ENCODE measurements around the gene TACSTD2.
A peak's percentile ranks its signal among the peaks of the same experiment; 100 is the strongest.
"Not testable (repeated sequence)": the region's sequence is repeated elsewhere in the genome, so short reads cannot be mapped to it uniquely, and the experiment has no call there.

The TACSTD2 gene

GRCh38 chr1:58566339-58566738 is 10.7 kb downstream of the TACSTD2 start:
- Histone ChIP-seq H3K4me1 (ENCODE audit: control insufficient read depth, insufficient read depth, low read length) (no peaks in the 10 kb centered on the region; the same call in 1 of the 2 replicates), H3K36me3 (ENCODE audit: control insufficient read depth, insufficient read depth, low read length) (no peaks in the 10 kb centered on the region), H3K27me3 (ENCODE audit: control insufficient read depth, insufficient read depth, low read length) (no peaks in the 10 kb centered on the region)

DNA sequence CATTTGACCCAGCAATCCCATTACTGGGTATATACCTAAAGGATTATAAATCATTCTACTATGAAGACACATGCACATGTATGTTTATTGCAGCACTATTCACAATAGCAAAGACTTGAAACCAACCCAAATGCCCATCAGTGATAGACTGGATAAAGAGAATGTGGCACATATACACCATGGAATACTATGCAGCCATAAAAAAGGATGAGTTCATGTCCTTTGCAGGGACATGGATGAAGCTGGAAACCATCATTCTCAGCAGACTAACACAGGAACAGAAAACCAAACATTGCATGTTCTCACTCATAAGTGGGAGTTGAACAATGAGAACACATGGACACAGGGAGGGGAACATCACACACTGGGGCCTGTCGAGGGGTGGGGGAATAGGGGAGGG is 13.3 kb downstream of the TACSTD2 start:
- H3K36me3 ChIP-seq (ENCODE audit: control insufficient read depth, insufficient read depth, low read length); H3K4me3 ChIP-seq (ENCODE audit: low read depth, low read length); H3K27me3 ChIP-seq (ENCODE audit: control insufficient read depth, insufficient read depth, low read length); H3K9me3 ChIP-seq (ENCODE audit: control insufficient read depth, insufficient read depth, low read length); H3K9ac ChIP-seq (ENCODE audit: low read depth, low read length); H3K27ac ChIP-seq (ENCODE audit: low read depth, low read length); H3K4me1 ChIP-seq (ENCODE audit: control insufficient read depth, insufficient read depth, low read length): not testable (repeated sequence)

More at GRCh38 chr1:58566339-58566738, 10.7 kb downstream of the TACSTD2 start:
- H3K4me3 ChIP-seq (ENCODE audit: low read depth, low read length) = no peak overlapping the region
- H3K9me3 ChIP-seq (ENCODE audit: control insufficient read depth, insufficient read depth, low read length) = no peaks in the 10 kb centered on the region
- H3K27ac ChIP-seq (ENCODE audit: low read depth, low read length) = no peak overlapping the region
- H3K9ac ChIP-seq (ENCODE audit: low read depth, low read length) = no peak overlapping the region

- H3K9ac ChIP-seq (ENCODE audit: low read depth, low read length) = no peak overlapping the region
Observed at GRCh38 chr1:58561633-58562032, 15.4 kb downstream of the TACSTD2 start.

GRCh38 chr1:58555393-58555792 is 21.7 kb downstream of the TACSTD2 start:
- no peaks in the 10 kb centered on the region for H3K9me3 ChIP-seq (ENCODE audit: control insufficient read depth, insufficient read depth, low read length)
- H3K36me3 ChIP-seq (ENCODE audit: control insufficient read depth, insufficient read depth, low read length) = no peaks in the 10 kb centered on the region
- H3K9ac ChIP-seq (ENCODE audit: low read depth, low read length) = no peak overlapping the region
- H3K4me1 ChIP-seq (ENCODE audit: control insufficient read depth, insufficient read depth, low read length) = no peaks in the 10 kb centered on the region
- no peaks in the 10 kb centered on the region for H3K27me3 ChIP-seq (ENCODE audit: control insufficient read depth, insufficient read depth, low read length)
- H3K4me3 ChIP-seq (ENCODE audit: low read depth, low read length) = no peak overlapping the region
- H3K27ac ChIP-seq (ENCODE audit: low read depth, low read length) = no peak overlapping the region

More at GRCh38 chr1:58561633-58562032, 15.4 kb downstream of the TACSTD2 start:
- H3K27me3 ChIP-seq (ENCODE audit: control insufficient read depth, insufficient read depth, low read length) = no peaks in the 10 kb centered on the region
- no peaks in the 10 kb centered on the region for H3K36me3 ChIP-seq (ENCODE audit: control insufficient read depth, insufficient read depth, low read length)
- no peaks in the 10 kb centered on the region for H3K4me1 ChIP-seq (ENCODE audit: control insufficient read depth, insufficient read depth, low read length)
- no peaks in the 10 kb centered on the region for H3K9me3 ChIP-seq (ENCODE audit: control insufficient read depth, insufficient read depth, low read length)
- no peak overlapping the region for H3K27ac ChIP-seq (ENCODE audit: low read depth, low read length)
- no peak overlapping the region for H3K4me3 ChIP-seq (ENCODE audit: low read depth, low read length)

DNA sequence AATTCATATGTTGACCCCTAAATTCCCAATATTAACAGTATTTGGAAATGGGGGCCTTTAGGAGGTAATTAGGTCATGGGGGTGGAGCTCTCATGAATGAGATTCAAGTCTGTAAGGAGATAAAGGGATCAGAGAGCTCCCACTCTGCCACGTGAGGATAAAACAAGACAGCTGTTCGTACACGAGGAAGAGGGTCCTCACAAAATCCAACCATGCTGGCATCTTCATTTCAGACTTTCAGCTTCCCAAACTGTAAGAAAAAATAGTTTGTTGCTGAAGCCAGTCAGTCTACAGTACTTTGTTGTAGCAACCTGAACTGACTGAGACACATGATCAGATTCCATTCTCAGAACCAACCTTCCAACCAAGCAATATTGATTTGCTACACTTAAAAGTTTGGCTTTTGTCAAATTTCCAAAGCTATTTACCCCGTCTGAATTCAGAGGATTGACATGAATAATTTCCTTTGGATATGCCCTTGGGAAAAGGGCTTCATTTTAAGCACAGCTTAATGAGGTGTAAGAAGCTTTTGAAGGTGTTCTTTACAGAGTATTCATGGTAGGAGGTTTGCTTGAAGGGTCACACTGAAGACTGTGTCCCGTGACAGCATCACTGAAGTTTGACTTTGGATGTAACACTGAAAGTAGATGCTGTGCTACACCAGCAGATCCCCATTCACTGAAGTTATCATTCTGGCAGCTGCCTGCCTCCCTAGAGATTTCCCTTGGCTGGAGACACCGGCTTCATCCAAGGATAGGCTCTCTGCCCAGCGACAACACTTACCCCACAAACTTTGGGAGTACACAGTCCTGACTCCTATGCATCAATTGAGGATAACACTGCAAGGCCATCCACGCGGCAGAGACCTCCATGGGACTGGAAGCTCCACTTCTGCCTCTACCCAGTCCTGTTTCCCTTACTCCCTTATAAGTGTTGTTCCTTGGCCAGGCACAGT is 25.6 kb downstream of the TACSTD2 start:
- H3K9ac ChIP-seq (ENCODE audit: low read depth, low read length) = no peak overlapping the region
- no peaks in the 10 kb centered on the region for H3K27me3 ChIP-seq (ENCODE audit: control insufficient read depth, insufficient read depth, low read length)
- no peaks in the 10 kb centered on the region for H3K9me3 ChIP-seq (ENCODE audit: control insufficient read depth, insufficient read depth, low read length)
- no peak overlapping the region for H3K4me3 ChIP-seq (ENCODE audit: low read depth, low read length)
- no peak overlapping the region for H3K27ac ChIP-seq (ENCODE audit: low read depth, low read length)
- H3K36me3 ChIP-seq (ENCODE audit: control insufficient read depth, insufficient read depth, low read length) = no peaks in the 10 kb centered on the region
- no peaks in the 10 kb centered on the region for H3K4me1 ChIP-seq (ENCODE audit: control insufficient read depth, insufficient read depth, low read length)

GRCh38 chr1:58549291-58549690 is 27.8 kb downstream of the TACSTD2 start:
- H3K9me3 ChIP-seq (ENCODE audit: control insufficient read depth, insufficient read depth, low read length); H3K4me3 ChIP-seq (ENCODE audit: low read depth, low read length); H3K27ac ChIP-seq (ENCODE audit: low read depth, low read length); H3K27me3 ChIP-seq (ENCODE audit: control insufficient read depth, insufficient read depth, low read length); H3K9ac ChIP-seq (ENCODE audit: low read depth, low read length); H3K36me3 ChIP-seq (ENCODE audit: control insufficient read depth, insufficient read depth, low read length): not testable (repeated sequence)
- peaks cover 10% of the 10 kb centered on the region; the same call in 1 of the 2 replicates for H3K4me1 ChIP-seq (ENCODE audit: control insufficient read depth, insufficient read depth, low read length)

- Histone ChIP-seq H3K27ac (ENCODE audit: low read depth, low read length) (no peak overlapping the region), H3K36me3 (ENCODE audit: control insufficient read depth, insufficient read depth, low read length) (no peaks in the 10 kb centered on the region), H3K4me1 (ENCODE audit: control insufficient read depth, insufficient read depth, low read length) (peaks cover 10% of the 10 kb centered on the region; the same call in 1 of the 2 replicates), H3K27me3 (ENCODE audit: control insufficient read depth, insufficient read depth, low read length) (no peaks in the 10 kb centered on the region), H3K4me3 (ENCODE audit: low read depth, low read length) (no peak overlapping the region), H3K9me3 (ENCODE audit: control insufficient read depth, insufficient read depth, low read length) (no peaks in the 10 kb centered on the region), H3K9ac (ENCODE audit: low read depth, low read length) (no peak overlapping the region)
Observed at GRCh38 chr1:58548371-58548770, 28.7 kb downstream of the TACSTD2 start.

DNA sequence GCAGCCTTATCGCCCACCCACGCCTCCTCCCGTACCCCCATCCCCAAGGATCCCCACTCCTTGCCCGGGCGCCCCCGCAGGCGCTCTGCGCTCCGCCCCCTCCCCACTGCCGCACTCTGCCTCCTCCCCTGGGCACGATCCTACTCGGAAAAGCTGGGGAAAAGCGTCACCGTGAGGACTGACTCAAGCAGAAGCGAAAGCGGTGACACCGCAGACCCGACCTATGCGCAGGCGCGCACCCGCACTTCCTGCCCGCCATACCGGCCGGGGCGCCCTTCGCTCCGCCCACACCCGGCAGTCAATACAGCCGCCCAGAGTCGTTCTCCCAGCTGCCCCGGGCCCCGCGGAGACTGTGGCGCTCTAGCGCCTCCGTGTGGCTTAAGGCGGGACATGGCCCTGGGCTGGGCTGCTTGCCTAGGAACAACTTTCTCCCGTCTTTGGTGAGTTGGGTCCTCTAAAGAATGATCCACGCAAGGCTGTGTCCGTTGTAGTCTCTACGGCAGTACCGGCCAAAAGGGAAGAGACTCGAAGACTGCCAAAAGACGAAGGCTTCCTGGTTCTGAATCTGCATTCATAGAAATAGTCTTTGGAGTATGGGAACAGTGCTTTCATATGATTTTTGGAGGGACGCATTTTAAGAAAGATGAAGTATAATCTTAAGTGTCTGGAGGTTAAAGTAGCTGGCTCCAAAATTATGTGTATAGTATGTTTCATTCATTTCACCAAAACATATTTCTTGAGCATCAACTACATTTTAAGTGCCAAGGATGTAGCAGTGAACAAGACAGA is 30.3 kb downstream of the TACSTD2 start, which contains the start of gene OMA1:
TSS of gene OMA1 (minus strand) at position 207 of the 789 bp plus-strand sequence. CDS start 7,432 bp downstream, outside the sequence.
- H3K36me3 ChIP-seq (ENCODE audit: control insufficient read depth, insufficient read depth, low read length) = no peaks in the 10 kb centered on the region
- H3K27me3 ChIP-seq (ENCODE audit: control insufficient read depth, insufficient read depth, low read length) = no peaks in the 10 kb centered on the region
- peaks cover 10% of the 10 kb centered on the region; the same call in 1 of the 2 replicates for H3K4me1 ChIP-seq (ENCODE audit: control insufficient read depth, insufficient read depth, low read length)
- peak within 1 kb of the TSS; percentile 92 for H3K4me3 ChIP-seq (ENCODE audit: low read depth, low read length)
- peak within 1 kb of the TSS; percentile 88 for H3K27ac ChIP-seq (ENCODE audit: low read depth, low read length)
- no peaks in the 10 kb centered on the region for H3K9me3 ChIP-seq (ENCODE audit: control insufficient read depth, insufficient read depth, low read length)
- peak within 1 kb of the TSS; percentile 83 for H3K9ac ChIP-seq (ENCODE audit: low read depth, low read length)

- H3K27ac ChIP-seq (ENCODE audit: low read depth, low read length) = peak overlapping the region; percentile 88
- H3K4me1 ChIP-seq (ENCODE audit: control insufficient read depth, insufficient read depth, low read length) = peaks cover 10% of the 10 kb centered on the region; the same call in 1 of the 2 replicates
- H3K36me3 ChIP-seq (ENCODE audit: control insufficient read depth, insufficient read depth, low read length) = no peaks in the 10 kb centered on the region
- H3K9ac ChIP-seq (ENCODE audit: low read depth, low read length) = peak overlapping the region; percentile 83
- no peaks in the 10 kb centered on the region for H3K27me3 ChIP-seq (ENCODE audit: control insufficient read depth, insufficient read depth, low read length)
- no peaks in the 10 kb centered on the region for H3K9me3 ChIP-seq (ENCODE audit: control insufficient read depth, insufficient read depth, low read length)
- peak overlapping the region; percentile 92 for H3K4me3 ChIP-seq (ENCODE audit: low read depth, low read length)
Observed at GRCh38 chr1:58545591-58546519, 31.2 kb downstream of the TACSTD2 start.

DNA sequence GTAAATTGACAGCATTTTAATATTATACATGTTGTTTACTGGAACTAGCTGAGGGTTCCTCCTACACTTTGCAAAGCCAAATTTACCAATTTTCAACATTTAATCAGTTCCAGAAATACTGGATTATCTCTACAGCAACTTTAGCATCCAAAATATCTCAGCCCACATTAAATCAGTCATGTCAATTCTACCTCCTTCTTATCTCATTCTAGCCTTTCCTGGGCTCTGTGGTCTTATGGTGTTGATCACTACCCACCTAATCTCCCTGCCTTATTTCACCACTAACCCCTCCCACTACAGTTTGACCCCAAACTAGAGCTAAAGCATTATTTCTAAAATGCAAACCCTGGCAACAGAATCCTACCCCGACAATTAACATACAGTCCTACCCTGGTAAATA is 33.8 kb downstream of the TACSTD2 start:
- no peaks in the 10 kb centered on the region for H3K27me3 ChIP-seq (ENCODE audit: control insufficient read depth, insufficient read depth, low read length)
- no peaks in the 10 kb centered on the region for H3K36me3 ChIP-seq (ENCODE audit: control insufficient read depth, insufficient read depth, low read length)
- H3K4me3 ChIP-seq (ENCODE audit: low read depth, low read length) = no peak overlapping the region
- H3K9ac ChIP-seq (ENCODE audit: low read depth, low read length) = no peak overlapping the region
- no peak overlapping the region for H3K27ac ChIP-seq (ENCODE audit: low read depth, low read length)
- H3K4me1 ChIP-seq (ENCODE audit: control insufficient read depth, insufficient read depth, low read length) = peaks cover 10% of the 10 kb centered on the region; the same call in 1 of the 2 replicates
- H3K9me3 ChIP-seq (ENCODE audit: control insufficient read depth, insufficient read depth, low read length) = no peaks in the 10 kb centered on the region
